Choroid plexus epithelial cell (primary cell): ENCODE measurements around the gene COL13A1.
A peak's percentile ranks its signal among the peaks of the same experiment; 100 is the strongest.

Experiments used
- DNase-seq: peaks from one replicate; pipeline ENCODE4 v3.0.0-alpha.2; 2010; ENCODE audit warnings: low read depth
- H3K4me3 ChIP-seq: 2 replicates; pipeline ENCODE4 v1.5.1; 2011; ENCODE audit warnings: low read depth, mild to moderate bottlenecking, control low read depth, low read length, moderate library complexity
- TF ChIP-seq, protein P1 (sequence below): conservative IDR thresholded peaks from 2 replicates; pipeline ENCODE4 v1.5.1; 2011; ENCODE audit warnings: low read depth, mild to moderate bottlenecking, control low read depth, inconsistent platforms, low read length, moderate library complexity

COL13A1 gene

DNA sequence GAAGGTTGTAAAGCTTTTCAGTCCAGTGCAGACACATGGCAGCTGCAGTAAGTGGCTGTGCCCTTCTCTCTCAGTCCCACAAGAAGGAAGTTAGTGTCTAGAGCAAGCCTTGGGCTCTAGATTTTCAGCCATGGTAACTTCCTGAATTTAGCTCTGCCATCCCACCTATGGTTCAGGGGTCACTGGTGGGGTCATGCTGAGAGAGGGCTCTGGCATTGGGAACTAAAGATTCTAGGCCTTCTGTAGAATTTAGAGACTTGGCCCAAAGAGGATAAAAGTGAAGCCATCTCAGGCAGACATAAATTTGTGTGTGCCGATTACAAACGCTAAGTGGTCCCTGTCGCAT lies 113.5 kb downstream of the COL13A1 start:
- TF ChIP-seq, protein P1, sequence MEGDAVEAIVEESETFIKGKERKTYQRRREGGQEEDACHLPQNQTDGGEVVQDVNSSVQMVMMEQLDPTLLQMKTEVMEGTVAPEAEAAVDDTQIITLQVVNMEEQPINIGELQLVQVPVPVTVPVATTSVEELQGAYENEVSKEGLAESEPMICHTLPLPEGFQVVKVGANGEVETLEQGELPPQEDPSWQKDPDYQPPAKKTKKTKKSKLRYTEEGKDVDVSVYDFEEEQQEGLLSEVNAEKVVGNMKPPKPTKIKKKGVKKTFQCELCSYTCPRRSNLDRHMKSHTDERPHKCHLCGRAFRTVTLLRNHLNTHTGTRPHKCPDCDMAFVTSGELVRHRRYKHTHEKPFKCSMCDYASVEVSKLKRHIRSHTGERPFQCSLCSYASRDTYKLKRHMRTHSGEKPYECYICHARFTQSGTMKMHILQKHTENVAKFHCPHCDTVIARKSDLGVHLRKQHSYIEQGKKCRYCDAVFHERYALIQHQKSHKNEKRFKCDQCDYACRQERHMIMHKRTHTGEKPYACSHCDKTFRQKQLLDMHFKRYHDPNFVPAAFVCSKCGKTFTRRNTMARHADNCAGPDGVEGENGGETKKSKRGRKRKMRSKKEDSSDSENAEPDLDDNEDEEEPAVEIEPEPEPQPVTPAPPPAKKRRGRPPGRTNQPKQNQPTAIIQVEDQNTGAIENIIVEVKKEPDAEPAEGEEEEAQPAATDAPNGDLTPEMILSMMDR = no peak
- DNase-seq = no peak
- no peak overlapping the region for H3K4me3 ChIP-seq

DNA sequence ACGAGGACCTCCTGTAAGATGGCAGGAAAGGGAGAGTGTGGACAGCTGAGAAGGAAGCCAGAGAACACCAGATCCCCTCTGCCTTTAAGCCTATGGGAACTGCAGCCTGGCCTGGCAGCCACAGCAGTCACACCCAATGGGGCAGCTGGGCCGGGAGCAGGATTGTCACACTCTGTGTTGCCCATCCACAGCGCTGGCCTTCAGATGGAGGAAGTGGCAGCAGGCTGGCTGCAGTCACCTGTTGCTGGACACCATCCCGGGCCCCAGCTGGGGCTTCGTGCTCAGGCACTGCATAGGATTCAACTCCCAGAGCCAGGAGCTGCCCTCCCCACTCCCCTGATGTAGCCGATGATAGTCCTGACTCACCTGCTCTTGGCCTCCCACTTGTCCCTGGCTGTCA lies 114.4 kb downstream of the COL13A1 start:
- TF ChIP-seq, protein P1 = no peak
- no peak overlapping the region for H3K4me3 ChIP-seq

DNA sequence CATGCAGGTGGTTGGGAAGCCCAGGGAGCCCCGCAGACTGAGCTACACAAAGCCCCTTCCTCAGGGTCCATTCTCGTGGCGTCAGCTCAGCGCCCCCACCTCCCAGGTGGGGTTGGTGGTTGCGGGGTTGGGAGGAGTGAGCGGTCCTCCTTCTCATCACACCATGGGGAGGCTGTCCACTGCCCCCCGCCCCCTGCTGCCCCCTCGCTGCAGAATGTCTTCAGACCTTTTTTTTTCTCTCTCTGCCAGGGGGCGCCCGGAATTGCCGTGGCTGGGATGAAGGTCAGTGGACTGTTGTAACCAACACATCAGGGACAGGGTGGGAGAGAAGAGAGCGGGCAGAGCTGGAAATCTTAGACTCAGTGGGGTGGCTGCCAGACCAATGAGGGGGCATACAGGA lies 116.3 kb downstream of the COL13A1 start:
- no peak overlapping the region for H3K4me3 ChIP-seq
- TF ChIP-seq, protein P1 = no peak
- no peak for DNase-seq

More for the DNA sequence above, 114.4 kb downstream of the COL13A1 start:
- DNase-seq = no peak

DNA sequence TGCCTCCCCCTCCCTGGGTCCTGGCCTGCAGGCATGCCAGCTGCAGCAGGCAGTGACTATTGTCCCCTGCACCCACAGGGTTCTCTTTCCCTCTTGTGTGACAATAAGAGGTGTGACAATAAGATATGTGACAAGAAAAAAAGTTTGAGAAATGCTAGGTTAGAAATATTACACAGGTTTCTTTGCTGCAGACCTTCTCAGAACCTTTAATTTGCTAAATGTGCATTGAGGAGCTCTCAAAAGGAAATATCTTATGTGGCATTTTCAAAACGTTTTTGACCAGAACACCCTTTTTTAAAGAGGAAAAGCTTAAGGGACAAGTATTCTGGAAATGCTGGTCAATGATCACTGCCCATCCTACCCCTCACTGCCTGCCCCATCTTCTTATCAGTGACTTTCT lies 117.5 kb downstream of the COL13A1 start:
- TF ChIP-seq, protein P1 = no peak
- DNase-seq = no peak
- H3K4me3 ChIP-seq = no peak overlapping the region

DNA sequence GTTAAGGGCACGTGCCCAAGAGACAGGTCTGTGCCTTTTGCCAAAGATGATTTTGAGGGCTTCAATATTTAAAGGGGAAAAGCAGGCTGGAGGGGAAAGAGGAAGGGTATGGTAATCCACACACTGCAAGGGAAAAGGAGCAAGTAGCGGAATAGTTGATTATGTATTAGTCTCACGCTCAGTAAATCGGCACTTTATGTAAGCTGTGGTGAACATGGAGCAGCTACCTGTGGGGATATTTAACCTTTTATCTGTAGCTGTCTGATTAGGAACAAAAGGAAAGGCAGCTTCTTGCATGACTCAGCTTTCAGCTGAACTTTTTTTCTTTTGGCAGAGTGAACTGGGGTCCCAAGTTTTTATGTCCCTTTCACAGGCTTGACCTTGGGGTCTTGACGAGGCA lies 123.4 kb downstream of the COL13A1 start:
- no peak for DNase-seq
- TF ChIP-seq, protein P1 = no peak
- H3K4me3 ChIP-seq = no peak overlapping the region

DNA sequence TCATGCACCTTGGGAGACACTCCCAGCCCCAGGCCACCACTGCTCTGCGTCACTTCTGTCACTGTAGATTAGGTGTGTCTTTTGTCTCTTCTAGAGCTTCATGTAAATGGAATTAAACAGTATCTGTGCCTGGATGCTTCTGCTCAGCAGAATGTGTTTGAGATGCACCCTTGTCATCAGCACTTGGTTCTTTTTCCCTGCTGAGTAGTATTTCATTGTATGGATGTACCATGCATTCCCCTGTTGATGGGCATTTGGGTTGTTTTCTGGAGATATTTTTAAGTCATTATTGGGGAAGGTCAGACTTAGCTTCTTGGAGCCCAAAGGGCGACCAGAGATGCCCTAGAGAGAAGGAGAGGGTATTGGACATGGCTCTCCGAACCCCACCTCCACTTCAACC lies 126.6 kb downstream of the COL13A1 start:
- DNase-seq = no peak
- TF ChIP-seq, protein P1 = no peak
- H3K4me3 ChIP-seq = no peak overlapping the region

DNA sequence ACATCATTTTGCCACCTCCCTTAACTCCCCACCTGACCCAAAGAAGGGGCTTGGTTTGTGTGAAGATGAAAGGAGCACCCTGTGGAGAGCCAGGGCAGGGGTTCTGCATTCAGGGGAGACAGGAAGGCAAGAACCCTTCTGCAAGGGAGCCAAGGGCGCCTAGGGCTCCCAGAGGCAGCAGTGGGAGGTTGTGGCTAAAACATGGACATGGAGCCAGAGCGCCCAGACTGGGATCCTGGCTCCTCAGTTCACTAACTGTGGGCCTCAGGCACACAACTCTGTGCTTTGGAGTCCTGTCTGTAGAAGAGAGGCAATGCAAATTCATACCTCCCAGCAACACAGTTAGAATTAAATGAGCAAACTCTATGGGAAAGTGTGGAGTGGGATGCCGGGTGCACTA lies 127.9 kb downstream of the COL13A1 start:
- DNase-seq = peak; percentile 21
- TF ChIP-seq, protein P1 = no peak

More for the DNA sequence above, 127.9 kb downstream of the COL13A1 start:
- no peak overlapping the region for H3K4me3 ChIP-seq
